Measurements from ENCODE around the gene HTR1A. TPM values are rescaled to one million over a fixed set of nuclear protein-coding genes. Genes with fewer than 3 reads are reported as not detected.

Gene HTR1A
- total RNA-seq: not detected
- polyA plus RNA-seq (ENCODE audit: insufficient read depth, low read depth, low replicate concordance): not detected
- long read RNA-seq, donor 1: 0 reads
- long read RNA-seq, donor 2: 0 reads
- long read RNA-seq, donor 3: 0 reads
- long read RNA-seq, donor 4: 0 reads
- long read RNA-seq, donor 5: 0 reads
- long read RNA-seq, donor 6: 0 reads
- long read RNA-seq, donor 7: 0 reads
- long read RNA-seq, donor 8: 0 reads
- long read RNA-seq, donor 9: 0 reads
- long read RNA-seq, donor 10: 0 reads

DNA sequence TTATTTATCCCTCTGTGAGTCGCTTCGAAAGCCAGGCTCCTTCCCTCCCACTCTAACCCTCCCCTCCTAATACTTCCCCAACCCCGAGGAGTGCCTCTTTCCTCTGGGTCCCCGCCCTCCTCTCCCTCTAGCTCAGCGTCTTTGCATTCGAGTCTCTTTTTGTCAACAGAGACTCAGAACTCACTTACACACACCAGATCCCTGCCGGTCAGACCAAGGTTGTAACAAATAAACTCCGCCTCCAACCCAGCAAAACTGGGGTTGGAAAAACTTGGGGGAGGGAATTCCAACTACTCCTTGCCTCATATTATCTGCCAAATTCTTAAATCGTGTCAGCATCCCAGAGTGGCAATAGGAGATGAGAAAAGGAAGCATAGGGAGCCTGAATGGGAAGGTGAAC is at the start of gene HTR1A:
Gene HTR1A, minus strand, starts transcription at position 167 of the 400 bp plus-strand sequence. CDS start 726 bp downstream, outside the sequence.
- TF ChIP-seq, protein P1, sequence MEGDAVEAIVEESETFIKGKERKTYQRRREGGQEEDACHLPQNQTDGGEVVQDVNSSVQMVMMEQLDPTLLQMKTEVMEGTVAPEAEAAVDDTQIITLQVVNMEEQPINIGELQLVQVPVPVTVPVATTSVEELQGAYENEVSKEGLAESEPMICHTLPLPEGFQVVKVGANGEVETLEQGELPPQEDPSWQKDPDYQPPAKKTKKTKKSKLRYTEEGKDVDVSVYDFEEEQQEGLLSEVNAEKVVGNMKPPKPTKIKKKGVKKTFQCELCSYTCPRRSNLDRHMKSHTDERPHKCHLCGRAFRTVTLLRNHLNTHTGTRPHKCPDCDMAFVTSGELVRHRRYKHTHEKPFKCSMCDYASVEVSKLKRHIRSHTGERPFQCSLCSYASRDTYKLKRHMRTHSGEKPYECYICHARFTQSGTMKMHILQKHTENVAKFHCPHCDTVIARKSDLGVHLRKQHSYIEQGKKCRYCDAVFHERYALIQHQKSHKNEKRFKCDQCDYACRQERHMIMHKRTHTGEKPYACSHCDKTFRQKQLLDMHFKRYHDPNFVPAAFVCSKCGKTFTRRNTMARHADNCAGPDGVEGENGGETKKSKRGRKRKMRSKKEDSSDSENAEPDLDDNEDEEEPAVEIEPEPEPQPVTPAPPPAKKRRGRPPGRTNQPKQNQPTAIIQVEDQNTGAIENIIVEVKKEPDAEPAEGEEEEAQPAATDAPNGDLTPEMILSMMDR (IDR thresholded peaks at IDR 0.05; ENCODE audit: borderline replicate concordance, extremely low read depth, insufficient read depth): no peak
- intact Hi-C loops (cut with DNase I): no loop called here
- FAIRE-seq: no peak

DNA sequence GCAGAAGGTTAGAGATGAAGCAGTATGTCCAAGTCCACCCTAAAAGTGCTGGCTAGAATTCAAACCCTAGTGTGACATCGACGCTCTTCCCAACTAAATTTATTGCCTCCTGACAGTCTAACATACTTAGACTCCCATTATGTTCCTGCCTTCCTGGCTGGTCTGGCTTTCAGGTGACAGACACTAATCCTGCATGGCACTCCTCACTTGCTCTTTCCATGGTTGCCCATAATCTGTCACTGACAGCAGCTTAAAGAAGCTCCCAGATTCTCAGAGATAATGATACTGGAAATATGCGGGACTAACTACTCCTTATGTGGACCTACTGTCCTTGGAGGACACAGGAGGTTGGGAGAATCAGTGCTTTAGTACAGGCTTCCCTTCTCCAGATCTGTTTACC is 41.7 kb upstream of the HTR1A start:
- Histone ChIP-seq H3K9ac (ENCODE audit: low read length in 3 of 3) (no peak overlapping the region), H3K4me1 (ENCODE audit: control insufficient read depth in 2 of 3, insufficient read depth in 2 of 3, low read depth in 1 of 3, low read length in 3 of 3) (no peaks in the 10 kb centered on the region), H3K36me3 (ENCODE audit: control insufficient read depth in 2 of 3, insufficient read depth in 3 of 3, low read length in 3 of 3) (no peaks in the 10 kb centered on the region), H3K27me3 (ENCODE audit: control insufficient read depth, insufficient read depth, low read length) (no peaks in the 10 kb centered on the region), H3K9me3 (ENCODE audit: control insufficient read depth in 2 of 3, insufficient read depth in 1 of 3, low read length in 3 of 3) (no peaks in the 10 kb centered on the region), H3K4me3 (ENCODE audit: low read length in 3 of 3) (no peak overlapping the region), H3K27ac (ENCODE audit: low read depth in 2 of 2, low read length in 2 of 2) (no peak overlapping the region)
- TF ChIP-seq, protein P1 (IDR thresholded peaks at IDR 0.05; ENCODE audit: borderline replicate concordance, extremely low read depth, insufficient read depth): no peak
- intact Hi-C loops (cut with DNase I): no loop called here
- DNase-seq (no peak), FAIRE-seq (no peak)

More for the DNA sequence above, at the start of gene HTR1A:
- no peak within 1 kb of the TSS for H3K4me3 ChIP-seq (ENCODE audit: low read length in 3 of 3)
- no peak within 1 kb of the TSS for H3K27ac ChIP-seq (ENCODE audit: low read depth in 2 of 2, low read length in 2 of 2)
- H3K4me1 ChIP-seq (ENCODE audit: control insufficient read depth in 2 of 3, insufficient read depth in 2 of 3, low read depth in 1 of 3, low read length in 3 of 3): no peaks in the 10 kb centered on the region
- peaks cover 22% of the 10 kb centered on the region for H3K27me3 ChIP-seq (ENCODE audit: control insufficient read depth, insufficient read depth, low read length)
- H3K36me3 ChIP-seq (ENCODE audit: control insufficient read depth in 2 of 3, insufficient read depth in 3 of 3, low read length in 3 of 3): no peaks in the 10 kb centered on the region
- H3K9me3 ChIP-seq (ENCODE audit: control insufficient read depth in 2 of 3, insufficient read depth in 1 of 3, low read length in 3 of 3): no peaks in the 10 kb centered on the region
- no peak within 1 kb of the TSS for H3K9ac ChIP-seq (ENCODE audit: low read length in 3 of 3)
- peak in 1 of 5 donors; percentile 13 for DNase-seq

DNA sequence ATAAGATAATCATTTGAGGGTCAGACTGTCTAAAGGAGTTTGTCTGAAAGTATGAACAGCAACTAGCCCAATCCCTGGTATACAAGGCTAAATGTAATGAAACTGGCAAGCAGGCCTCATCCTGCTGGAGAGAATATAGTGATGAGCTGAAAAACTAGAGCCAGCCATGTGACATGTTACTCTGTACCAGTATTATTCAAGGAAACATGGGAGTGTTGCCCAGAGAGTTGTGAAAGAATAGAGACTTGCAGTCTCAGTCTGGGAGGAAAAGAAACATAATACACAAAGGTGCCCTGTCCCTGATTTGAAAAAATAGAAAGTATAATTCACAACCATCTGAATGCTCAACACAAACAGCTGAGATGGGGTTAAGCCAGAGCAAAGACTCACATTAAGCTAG is 37.9 kb upstream of the HTR1A start:
- FAIRE-seq (no peak), DNase-seq (no peak)
- H3K27me3 ChIP-seq (ENCODE audit: control insufficient read depth, insufficient read depth, low read length): no peaks in the 10 kb centered on the region
- no peaks in the 10 kb centered on the region for H3K36me3 ChIP-seq (ENCODE audit: control insufficient read depth in 2 of 3, insufficient read depth in 3 of 3, low read length in 3 of 3)
- H3K4me1 ChIP-seq (ENCODE audit: control insufficient read depth in 2 of 3, insufficient read depth in 2 of 3, low read depth in 1 of 3, low read length in 3 of 3): no peaks in the 10 kb centered on the region
- intact Hi-C loops (cut with DNase I): no loop called here
- no peak overlapping the region for H3K27ac ChIP-seq (ENCODE audit: low read depth in 2 of 2, low read length in 2 of 2)
- TF ChIP-seq, protein P1 (IDR thresholded peaks at IDR 0.05; ENCODE audit: borderline replicate concordance, extremely low read depth, insufficient read depth): no peak
- no peaks in the 10 kb centered on the region for H3K9me3 ChIP-seq (ENCODE audit: control insufficient read depth in 2 of 3, insufficient read depth in 1 of 3, low read length in 3 of 3)
- H3K4me3 ChIP-seq (ENCODE audit: low read length in 3 of 3): no peak overlapping the region
- H3K9ac ChIP-seq (ENCODE audit: low read length in 3 of 3): no peak overlapping the region

DNA sequence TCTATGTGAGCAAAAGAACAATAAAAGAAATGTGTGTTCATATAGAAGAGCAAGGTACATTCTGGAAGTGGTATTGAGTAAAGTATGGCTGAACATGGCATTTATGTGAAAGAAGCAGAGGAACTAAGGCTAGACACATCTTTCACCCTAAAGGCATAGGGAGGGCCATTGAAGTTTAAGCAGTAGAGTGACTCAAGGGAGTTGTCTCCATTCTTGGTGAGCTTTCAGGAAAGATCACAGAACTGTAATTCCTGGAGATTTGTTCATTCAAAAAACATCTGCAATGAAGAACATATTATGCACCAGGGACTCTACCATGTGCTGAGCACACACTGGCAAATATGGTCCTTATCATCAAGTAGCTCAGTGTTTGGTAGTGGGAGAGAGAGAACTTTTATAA is 24.8 kb upstream of the HTR1A start:
- Histone ChIP-seq H3K4me1 (ENCODE audit: control insufficient read depth in 2 of 3, insufficient read depth in 2 of 3, low read depth in 1 of 3, low read length in 3 of 3) (no peaks in the 10 kb centered on the region), H3K9me3 (ENCODE audit: control insufficient read depth in 2 of 3, insufficient read depth in 1 of 3, low read length in 3 of 3) (no peaks in the 10 kb centered on the region), H3K4me3 (ENCODE audit: low read length in 3 of 3) (no peak overlapping the region), H3K27ac (ENCODE audit: low read depth in 2 of 2, low read length in 2 of 2) (no peak overlapping the region), H3K36me3 (ENCODE audit: control insufficient read depth in 2 of 3, insufficient read depth in 3 of 3, low read length in 3 of 3) (no peaks in the 10 kb centered on the region), H3K9ac (ENCODE audit: low read length in 3 of 3) (no peak overlapping the region), H3K27me3 (ENCODE audit: control insufficient read depth, insufficient read depth, low read length) (no peaks in the 10 kb centered on the region)
- intact Hi-C loops (cut with DNase I): no loop called here
- no peak for DNase-seq
- TF ChIP-seq, protein P1 (IDR thresholded peaks at IDR 0.05; ENCODE audit: borderline replicate concordance, extremely low read depth, insufficient read depth): no peak
- FAIRE-seq: no peak
